ENCODE data around the gene CD68.

CD68 gene, protein sequence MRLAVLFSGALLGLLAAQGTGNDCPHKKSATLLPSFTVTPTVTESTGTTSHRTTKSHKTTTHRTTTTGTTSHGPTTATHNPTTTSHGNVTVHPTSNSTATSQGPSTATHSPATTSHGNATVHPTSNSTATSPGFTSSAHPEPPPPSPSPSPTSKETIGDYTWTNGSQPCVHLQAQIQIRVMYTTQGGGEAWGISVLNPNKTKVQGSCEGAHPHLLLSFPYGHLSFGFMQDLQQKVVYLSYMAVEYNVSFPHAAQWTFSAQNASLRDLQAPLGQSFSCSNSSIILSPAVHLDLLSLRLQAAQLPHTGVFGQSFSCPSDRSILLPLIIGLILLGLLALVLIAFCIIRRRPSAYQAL

GRCh38 chr17:7579001-7579833, at the start of gene CD68:
CD68 (plus strand) TSS chr17:7579638; CDS start chr17:7579678, 40 bp downstream.
- DNase-seq (ENCODE audit: low read depth): no peak
- H3K4me3 ChIP-seq (ENCODE audit: low read depth, low read length): no peak within 1 kb of the TSS
- in situ Hi-C loops (cut with HindIII; ENCODE audit: low sequenced_read_pairs): no loop called here
- TF ChIP-seq CTCF (IDR thresholded peaks at IDR 0.05; ENCODE audit: low read depth, low read length, missing control alignments): no peak

DNA sequence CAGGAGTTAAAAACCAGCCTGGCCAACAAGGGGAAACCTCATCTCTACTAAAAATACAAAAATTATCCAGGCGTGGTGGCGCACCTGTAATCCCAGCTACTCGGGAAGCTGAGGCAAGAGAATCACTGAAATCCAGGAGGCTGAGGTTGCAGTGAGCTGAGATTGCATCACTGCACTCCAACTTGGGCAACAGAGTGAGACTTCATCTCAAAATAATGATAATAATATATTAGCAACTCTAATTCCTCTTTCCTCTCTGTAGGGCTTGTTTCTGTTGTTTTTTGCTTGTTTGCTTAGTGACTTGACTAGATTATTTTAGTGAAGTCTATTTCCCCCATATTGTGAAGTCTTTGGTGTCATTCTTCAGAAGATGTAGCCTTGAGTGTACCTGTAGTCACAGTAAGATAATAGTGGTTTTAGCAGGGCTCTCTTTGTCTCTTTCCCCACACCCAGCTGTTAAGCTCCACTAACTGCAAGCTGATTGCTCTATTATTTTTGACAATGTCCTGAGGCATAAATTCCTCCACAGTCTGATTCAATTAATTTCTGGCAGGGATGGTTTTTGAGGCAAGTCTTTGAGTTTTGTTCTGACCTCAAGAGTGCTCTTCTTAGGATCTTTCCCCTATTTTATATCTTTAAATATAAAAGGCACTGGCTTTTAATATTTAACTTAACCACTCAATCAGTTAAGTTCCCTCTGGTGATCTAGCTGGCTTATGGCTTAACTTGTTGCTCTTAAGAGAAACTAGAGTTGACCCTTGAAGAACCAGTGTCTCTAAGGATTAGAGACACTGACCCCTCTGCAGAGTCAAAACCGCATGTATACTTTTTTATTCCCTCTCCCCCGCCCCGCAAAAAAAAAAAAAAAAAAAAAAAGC, 49.2 kb upstream of the CD68 start:
- H3K4me3 ChIP-seq (ENCODE audit: low read depth, low read length): no peak overlapping the region
- in situ Hi-C loops (cut with HindIII; ENCODE audit: low sequenced_read_pairs): no loop called here
- DNase-seq (ENCODE audit: low read depth): no peak
- TF ChIP-seq CTCF (IDR thresholded peaks at IDR 0.05; ENCODE audit: low read depth, low read length, missing control alignments): no peak

DNA sequence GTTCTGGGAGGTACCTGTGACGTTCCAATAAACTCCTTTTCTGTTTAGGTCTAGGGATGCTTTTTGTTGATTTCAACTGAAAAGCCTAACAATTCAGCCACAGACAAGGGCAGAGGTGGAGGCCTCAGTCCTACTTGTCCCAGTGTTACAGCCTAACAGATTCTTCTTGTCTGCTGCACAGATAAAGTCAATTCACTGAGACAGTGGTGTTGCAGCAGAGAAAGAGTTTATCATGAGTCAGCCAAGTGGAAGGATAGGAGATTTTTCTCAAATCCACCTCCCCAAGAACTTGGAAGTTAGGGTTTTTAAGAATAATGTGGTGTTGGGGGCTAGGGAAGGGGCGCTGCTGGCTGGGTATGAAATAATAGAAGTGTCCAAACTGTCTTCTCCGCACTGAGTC, 41.4 kb upstream of the CD68 start:
- no peak for DNase-seq (ENCODE audit: low read depth)
- in situ Hi-C loops (cut with HindIII; ENCODE audit: low sequenced_read_pairs): loop anchor here (5.0 kb wide), 1 partner anchor 61 kb away; the partner anchor contains the start of gene ZBTB4
- TF ChIP-seq CTCF (IDR thresholded peaks at IDR 0.05; ENCODE audit: low read depth, low read length, missing control alignments): no peak
- no peak overlapping the region for H3K4me3 ChIP-seq (ENCODE audit: low read depth, low read length)

DNA sequence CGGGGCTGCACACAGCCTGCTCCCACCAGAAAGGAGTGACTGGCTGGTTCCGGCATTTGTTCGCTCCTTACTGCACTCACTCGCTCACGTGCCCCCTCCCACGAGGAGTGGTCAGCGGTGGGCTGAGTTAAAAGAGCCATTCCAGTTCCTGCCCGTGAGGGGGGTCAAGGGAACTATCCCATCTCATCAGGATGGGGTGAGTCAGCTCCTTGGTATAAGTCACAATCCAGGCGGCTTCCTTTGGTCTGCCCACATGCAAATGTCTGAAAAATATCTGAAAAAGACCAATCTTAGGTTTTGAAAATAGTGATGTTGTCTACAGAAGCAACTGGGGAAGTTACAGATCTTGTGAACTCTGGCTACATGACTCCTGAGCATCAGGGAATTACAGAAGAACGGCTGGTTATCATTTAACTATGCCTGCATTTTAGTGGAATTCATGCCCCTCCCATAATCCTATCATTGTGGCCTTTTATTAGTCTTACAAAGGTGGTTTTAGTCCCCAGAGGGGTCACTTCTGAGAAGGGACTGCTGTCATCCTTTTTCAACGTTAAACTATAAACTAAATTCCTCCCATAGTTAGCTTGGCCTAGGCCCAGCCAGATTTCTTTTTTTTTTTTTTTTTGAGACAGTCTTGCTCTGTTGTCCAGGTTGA, 40.4 kb upstream of the CD68 start:
- DNase-seq (ENCODE audit: low read depth): no peak
- no peak for TF ChIP-seq CTCF (IDR thresholded peaks at IDR 0.05; ENCODE audit: low read depth, low read length, missing control alignments)
- in situ Hi-C loops (cut with HindIII; ENCODE audit: low sequenced_read_pairs): loop anchor here (5.0 kb wide), 1 partner anchor 62 kb away; the partner anchor contains the start of gene ZBTB4
- no peak overlapping the region for H3K4me3 ChIP-seq (ENCODE audit: low read depth, low read length)

DNA sequence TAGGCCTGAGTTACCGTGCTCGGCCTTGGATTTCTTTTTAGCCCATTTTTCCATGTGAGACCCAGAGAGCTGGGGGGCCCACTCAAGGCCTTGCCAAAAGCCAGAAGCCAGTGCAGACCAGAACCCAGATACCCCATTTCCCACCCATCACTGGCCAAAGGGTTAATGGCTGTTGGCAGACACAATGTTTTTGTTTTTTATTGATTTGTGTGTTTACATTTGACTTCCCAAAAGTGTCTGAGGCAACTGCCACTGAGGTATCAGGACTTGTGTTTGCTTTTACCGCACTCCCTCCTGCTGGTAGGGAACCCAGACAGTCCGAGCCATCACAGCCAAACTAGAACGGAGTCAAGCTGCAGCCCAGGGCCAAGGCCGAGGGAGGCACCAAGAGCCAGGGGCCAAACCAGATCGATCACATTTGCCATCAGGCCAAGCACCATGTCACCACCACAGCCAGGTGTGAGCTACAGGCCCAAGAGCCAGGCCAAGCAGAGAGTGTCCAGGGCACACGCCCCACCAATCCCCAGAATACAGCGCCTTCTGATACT, 38.3 kb upstream of the CD68 start:
- H3K4me3 ChIP-seq (ENCODE audit: low read depth, low read length): no peak overlapping the region
- TF ChIP-seq CTCF (IDR thresholded peaks at IDR 0.05; ENCODE audit: low read depth, low read length, missing control alignments): no peak
- in situ Hi-C loops (cut with HindIII; ENCODE audit: low sequenced_read_pairs): no loop called here
- no peak for DNase-seq (ENCODE audit: low read depth)

Data from astrocyte of the cerebellum (primary cell).